ENCODE results near the gene CSMD2.

The CSMD2 gene

DNA sequence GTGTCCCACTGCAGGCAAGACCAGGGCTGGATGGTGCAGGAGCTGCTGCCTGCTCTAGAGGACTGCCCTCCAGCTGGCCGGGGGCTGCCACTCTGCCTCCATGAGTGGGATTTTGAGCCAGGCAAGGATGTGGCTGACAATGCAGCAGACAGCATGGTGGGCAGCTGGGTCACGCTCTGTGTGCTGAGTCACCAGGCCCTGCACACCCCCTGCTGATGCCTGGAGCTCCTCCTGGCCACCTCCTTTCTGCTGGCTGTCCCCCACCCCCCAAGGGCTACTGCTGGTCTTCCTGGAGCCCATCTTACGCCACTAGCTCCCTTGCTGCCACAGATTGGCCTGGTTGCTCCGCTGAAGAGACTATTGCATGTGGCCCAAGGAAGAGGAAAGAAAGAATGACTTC, 696.5 kb downstream of the CSMD2 start:
- DNase-seq = no peak

GRCh38 chr1:33468011-33468410, 697.0 kb downstream of the CSMD2 start:
- DNase-seq = no peak

DNA sequence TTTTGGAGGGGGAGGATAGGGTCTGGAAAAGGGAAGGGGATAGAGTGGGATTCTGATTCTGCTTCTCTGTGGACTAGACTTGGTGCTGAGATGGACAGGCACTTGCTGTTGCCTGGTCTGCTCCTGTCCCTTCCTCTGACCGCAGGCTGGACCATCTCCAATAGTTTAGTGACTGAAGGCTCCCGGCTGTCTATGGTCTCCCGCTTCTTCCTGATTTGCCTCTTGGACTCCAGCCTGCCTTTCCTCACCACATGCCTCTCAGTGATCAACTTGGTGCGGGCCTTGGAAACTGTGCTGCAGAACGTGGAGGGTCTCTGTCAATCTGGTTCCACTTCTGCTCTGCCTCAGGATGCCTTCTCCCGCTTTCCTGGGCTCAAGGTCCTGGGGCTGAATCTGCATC, 698.9 kb downstream of the CSMD2 start:
- no peak for DNase-seq

- no peak for DNase-seq
Measured at GRCh38 chr1:33465316-33465715, 699.7 kb downstream of the CSMD2 start.

- no peak for DNase-seq
Measured at GRCh38 chr1:33464552-33464951, 700.5 kb downstream of the CSMD2 start.
